ENCODE data around the gene RIPPLY2.
"Not testable (repeated sequence)": the region's sequence is repeated elsewhere in the genome, so short reads cannot be mapped to it uniquely, and the experiment has no call there.

RIPPLY2 gene, protein sequence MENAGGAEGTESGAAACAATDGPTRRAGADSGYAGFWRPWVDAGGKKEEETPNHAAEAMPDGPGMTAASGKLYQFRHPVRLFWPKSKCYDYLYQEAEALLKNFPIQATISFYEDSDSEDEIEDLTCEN

DNA sequence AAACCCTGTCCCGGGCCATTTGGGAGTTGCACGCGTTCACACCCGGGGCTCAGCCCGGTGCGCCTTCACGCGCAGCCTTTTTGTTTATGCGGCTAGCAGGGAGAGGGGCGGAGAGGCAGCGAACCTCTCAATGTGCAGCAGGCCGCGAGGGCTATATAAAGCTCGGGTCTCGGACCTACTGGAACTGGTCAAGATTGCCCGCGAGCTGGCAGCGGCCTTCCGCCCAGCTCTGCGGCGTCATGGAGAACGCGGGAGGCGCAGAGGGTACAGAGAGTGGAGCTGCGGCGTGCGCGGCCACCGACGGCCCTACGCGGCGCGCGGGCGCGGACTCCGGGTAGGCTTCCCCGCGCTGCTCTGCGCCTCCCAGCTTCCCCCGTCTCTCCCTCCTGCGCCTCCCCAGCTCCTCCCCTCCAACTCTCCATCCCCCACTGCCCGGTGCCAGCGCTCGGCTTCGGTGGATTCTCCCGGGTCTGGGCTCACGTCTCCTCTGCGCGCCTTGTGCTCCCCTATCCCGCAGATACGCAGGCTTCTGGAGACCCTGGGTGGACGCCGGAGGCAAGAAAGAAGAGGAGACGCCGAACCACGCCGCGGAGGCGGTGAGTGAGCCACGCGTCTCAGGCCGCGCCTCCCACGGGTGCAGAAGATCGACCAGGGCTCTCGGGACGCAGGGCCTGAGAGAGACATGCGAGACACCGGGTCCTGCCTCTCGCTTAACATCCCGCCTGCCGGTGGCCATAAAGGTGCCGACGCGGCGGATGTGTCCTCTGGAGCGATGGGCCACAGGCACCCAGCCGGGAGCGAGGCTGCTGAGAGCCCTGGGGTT lies at the start of gene RIPPLY2:
TSS of gene RIPPLY2 (plus strand) at position 183 of the 823 bp plus-strand sequence. CDS start at position 240, 57 bp downstream.
- peak; percentile 29 for DNase-seq

DNA sequence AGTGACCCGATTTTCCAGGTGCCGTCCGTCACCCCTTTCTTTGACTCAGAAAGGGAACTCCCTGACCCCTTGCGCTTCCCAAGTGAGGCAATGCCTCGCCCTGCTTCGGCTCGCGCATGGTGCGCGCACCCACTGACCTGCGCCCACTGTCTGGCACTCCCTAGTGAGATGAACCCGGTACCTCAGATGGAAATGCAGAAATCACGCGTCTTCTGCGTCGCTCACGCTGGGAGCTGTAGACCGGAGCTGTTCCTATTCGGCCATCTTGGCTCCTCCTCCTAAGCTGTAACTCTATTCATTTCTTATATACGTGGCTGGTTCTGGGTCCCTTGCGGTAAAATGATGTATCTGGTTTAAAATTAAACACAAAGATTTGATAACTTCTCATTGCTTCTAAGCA lies 49.7 kb upstream of the RIPPLY2 start:
- DNase-seq: not testable (repeated sequence)

DNA sequence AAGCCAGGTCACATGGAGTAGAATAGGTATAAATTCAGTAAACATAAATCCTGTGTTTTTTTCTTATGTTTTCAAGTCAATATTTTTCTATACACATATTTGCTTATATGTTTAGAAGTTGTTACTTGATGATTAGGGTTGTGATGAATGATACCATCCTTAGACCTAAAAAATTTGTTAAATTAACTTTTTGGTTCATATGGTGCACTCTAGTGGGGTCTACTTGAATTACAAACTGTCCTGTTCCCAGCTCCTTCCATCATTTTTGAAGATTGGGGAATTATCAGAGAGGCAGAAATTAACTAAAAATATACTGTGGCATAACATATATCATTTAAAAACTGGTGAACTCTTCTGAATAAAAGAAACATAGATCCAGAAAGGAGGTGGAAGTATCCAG lies 48.3 kb upstream of the RIPPLY2 start:
- no peak for DNase-seq

DNA sequence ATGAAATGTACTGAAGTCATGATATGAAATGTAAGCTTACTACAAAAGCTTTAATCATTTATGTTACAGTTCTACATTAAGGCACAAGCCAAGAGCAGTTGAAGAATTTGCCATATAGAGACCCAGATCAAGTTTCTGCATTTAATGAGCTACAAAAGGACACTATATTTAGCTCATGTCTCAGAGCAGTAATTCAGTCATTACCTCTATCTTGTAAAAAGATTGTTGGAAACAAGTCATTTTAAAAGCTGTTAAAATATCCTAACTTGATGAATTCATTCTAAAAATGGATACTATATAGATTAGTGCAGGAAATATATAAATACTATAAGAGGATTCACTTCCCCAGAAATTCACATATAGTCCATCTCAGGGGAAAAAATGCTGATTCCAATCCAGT lies 45.2 kb upstream of the RIPPLY2 start:
- DNase-seq: no peak

DNA sequence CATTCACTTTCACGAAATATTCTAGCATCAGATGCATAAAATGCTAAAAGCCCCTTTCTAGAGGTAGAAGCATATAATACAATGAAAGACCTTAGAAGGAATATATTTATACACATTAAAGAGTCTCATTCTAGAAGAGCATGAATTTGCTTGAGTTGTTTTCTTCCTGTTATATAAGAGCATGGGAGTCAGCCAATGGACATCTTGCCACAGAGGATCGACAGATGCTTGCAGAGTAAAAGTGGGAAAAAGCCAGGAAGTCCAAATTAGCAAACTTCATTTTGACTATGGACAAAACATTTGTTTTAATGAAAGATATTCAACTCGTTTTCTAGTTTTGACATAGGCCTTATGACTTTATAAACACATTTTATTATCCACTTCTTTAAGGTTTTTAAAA lies 44.2 kb upstream of the RIPPLY2 start:
- no peak for DNase-seq

DNA sequence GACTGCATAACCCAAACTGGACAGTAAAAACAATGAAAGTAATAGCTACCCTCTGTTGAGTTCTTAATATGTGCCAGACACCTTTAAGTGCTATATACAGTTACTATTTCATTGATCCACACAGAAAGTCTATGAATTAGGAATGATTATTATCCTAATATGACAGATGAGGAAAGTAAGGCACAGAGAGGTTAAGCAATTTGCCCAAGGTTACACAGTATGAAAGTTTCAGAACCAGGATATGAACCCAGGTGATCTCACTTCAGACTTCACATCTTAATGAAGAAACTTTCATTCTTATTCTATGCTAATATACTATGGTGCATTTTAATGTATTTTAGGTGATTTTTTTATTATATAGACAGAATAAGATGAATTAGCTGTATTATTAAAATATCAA lies 40.6 kb upstream of the RIPPLY2 start:
- DNase-seq: no peak

DNA sequence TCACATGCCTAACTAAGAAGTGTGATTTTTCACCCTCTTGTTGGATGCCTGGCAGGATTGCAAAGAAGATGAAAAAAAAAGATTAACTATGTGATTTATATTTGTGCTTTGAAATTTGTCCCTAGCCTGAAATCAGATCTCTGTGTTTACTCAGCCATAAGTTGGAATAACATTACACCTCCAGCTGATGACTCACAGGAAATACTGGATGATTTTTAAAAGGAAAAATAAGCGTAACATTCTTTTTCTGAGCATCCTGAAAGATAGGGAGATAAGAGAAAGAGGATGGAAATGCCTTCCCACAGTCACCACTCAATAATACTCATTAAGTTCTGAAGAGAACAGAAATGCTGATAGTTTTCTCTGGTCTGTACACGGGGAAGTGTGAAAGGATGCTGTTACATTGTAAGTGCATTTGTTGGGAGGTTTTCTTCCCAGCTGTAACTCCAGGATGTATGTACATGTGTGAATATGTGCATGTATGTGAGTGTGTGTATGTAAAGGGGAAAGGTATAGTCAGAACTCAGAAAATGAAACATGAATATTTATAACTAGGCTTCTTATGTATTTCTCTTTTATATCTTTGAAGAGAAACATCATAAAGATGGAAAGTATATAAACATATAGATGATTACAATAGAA lies 37.4 kb upstream of the RIPPLY2 start:
- DNase-seq: no peak

DNA sequence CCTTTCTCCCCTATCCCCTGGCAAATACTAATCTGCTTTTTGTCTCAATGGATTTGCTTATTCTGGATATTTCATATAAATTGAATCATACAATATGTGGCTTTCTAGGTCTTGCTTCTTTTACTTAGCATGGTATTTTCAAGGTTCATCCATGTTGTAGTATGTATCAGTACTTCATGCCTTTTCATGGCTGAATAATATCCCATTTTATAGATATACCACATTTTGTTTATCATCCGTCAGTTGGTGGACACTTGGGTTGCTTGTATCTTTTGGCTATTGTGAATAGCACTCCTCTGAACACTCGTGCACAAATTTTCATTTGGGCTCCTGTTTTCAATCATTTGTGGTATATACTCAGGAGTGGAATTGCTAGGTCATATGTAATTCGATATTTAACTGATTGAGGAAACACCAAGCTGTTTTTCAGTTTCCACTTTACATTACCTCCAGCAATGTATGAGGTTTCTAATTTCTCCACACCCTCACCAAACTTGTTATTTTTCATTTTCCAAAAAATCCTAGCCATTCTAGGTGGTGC lies 30.5 kb upstream of the RIPPLY2 start:
- no peak for DNase-seq

DNA sequence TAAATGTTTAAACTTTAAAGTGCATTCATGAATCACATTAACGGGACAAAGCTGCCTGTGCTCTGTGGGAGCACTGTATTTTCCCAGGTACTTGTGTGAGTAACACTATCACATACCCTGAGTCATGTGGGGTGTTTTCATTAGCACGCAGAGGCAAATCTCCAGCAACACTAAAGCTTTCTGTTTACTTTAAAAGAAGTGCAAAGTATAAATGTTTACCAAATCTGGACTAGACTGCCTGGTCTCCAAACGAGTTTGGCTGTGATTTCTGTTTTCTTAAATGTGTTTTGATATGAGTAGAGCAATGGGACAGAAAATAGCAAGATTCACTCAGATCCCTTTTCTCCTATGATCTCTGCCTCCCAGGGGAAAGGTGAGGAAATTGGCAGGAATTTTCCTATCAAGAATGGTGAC lies 28.8 kb upstream of the RIPPLY2 start:
- DNase-seq: no peak

DNA sequence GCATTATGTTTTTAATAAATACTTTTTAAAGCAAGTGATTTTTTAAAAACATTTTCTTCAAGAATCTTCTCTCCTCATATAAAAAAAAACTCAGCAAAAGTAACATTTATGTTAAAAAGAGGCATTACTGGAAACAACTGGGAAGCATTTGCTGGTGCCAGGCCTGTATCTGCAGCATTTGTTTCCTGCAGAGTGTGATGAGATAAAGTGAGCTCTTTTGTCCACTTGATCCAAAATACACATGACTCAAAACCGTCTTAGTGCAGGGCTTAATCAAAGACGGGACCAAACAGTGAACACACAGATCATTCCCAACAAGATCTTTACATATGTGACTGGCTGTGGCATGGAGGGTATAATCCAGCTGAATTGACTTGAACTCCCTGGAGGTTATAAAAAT lies 28.3 kb upstream of the RIPPLY2 start:
- DNase-seq: no peak

DNA sequence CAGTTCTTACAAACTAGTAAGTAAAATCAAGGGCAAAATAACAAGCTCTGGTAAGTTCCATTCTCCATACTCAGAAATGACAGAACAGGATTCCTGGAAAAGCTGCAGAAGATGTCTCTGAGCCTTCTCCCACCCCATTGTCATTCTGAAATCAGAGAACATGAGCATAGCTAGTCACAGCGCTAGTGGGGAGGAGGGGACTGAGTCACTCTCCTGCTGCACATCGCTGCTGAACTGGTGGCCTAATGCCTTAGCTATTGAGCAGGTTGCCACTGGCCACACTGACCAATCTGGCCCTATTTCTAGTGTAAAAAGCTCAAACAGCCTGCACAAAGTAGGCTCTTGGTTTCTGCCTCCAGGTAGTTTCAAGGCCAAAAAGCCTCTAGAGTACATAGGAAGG lies 26.1 kb upstream of the RIPPLY2 start:
- no peak for DNase-seq

DNA sequence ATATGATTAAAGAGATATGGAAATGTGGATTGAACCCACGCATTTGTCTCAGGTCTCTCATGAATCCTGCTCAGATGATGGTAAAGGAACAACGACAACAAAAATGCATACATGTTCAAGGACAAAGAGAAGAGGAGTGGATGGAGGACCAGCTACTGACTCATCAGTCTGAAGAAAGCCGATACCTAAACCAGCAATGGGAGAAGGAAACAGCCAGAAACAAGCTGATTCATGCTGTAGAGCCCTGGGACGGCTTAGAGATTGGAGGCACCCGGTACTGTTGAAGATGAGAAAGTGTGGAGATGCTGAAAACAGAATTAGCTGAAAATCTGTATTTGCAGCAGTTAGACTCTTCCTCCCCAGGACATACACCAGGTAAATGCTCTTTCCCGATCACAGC lies 14.4 kb upstream of the RIPPLY2 start:
- no peak for DNase-seq

DNA sequence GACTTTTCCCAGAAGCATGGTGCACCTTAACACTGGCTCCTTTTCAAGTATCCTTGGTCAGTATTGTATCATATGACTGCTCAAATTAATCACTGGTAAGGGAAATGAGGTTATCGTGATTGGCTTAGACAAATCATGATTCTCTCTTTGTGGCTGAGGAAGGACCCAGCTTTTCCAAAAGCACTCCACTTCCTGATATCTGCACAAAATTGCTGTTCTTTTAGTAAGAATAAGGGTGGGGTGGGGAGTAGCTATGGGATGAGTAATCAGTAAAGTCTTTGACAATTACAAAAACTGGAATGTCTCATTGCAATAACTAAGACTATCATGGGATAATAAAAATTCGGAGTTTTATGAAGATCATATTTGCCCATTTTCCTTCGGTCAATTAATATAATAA lies 9.0 kb upstream of the RIPPLY2 start:
- DNase-seq: no peak

DNA sequence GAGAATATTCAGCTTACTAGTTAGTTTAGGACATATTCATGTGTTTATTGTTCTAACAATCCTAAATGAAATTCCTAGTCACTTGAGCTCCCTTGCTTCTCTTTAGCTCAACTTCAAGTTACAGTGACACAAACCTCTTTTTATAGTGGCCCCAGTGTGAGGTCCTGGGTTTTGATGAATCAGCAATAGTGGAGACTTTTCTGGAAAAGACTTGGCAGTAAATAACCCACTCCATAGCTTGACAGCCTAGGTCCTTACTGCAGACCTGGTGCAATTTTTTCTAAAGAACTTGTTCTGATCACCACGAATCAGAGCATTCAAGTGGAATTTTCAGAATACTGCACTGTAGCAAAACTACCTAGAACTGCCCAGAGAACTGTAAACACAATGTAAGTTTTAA lies 6.9 kb upstream of the RIPPLY2 start:
- DNase-seq: no peak

DNA sequence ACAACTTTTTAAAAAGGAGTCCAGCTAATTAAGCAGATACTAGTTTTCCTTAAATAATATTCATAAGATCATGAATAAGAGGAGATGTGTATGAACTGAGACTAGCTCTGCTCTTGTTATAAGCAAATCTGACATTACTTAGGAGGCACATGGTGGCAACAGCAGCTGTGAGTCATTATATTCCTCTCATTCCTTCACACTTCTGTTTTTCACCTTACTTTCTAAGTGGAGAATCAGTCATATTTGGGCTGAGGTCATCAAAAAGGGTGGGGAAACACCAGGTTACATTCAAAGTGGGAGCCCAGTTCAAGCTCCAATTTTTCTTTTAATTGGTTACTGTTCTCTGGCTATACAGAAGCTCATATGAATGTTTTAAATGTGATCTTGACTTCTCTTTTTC lies 6.0 kb upstream of the RIPPLY2 start:
- DNase-seq: no peak

DNA sequence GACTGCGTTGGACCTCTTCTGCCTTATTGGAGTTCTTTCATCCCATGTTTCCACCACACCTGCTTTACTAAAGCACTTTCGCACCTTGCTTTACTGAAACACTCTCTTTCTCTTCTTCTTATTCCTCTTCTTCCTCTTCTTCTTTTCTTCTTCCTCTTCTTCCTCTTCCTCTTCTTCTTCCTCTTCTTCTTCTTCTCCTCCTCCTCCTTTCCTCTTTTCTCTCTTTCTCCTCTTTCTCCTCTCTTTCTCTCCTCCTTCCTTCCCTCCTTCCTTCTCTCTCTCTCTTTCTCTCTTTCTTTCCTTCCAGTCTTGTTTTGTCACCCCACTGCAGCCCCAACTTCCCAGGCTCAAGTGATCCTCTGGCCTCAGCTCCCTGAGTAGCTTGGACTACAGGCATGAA lies 4.0 kb upstream of the RIPPLY2 start:
- DNase-seq: no peak

DNA sequence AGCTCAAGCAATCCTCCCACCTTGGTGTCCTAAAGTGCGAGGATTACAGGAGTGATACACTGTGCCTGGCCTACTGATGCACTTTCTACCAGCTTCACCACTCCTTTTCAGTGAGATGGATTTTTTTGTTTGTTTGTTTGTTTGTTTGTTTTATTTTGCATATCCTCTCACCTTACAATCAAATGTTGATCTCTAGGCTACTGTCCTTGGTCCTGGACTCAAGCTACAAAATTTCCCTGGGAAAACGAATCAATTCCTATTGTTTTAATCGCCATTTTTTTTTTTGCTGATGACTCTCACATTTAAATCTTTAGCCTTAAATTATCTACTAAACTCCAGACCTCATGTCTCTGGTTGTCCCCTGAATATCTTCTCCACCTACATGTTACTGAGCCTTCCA lies 3.5 kb upstream of the RIPPLY2 start:
- no peak for DNase-seq

DNA sequence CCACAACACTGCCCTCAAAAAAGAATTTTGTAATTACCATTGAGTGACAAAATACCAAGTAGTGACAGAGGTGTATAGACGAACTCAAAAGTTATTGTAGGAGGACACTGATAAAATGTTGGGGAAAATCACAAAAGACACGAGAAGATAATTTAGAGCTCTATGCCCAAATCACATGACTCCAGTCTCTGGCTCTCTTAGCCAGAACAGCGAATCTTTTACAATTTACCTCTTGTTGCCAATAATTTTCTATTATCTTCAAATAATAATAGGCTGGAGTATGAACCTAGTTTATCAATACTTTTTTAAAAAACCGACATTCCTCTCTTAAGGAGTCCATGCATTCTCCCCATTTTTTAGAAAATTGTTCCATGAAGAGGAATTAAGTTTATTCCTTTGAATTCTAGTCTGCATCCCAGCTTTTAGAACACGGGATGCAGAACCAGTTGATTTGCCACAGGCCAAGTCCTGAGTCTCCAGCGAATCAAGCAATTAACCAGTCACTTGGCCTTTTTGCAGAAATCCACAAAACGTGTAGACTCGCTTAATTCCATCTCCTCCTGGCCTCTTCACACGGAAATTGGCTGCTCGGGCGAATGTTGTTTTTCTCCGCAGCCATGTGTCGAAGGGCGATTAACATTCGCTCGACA lies 507 bp upstream of the RIPPLY2 start:
- DNase-seq: no peak

DNA sequence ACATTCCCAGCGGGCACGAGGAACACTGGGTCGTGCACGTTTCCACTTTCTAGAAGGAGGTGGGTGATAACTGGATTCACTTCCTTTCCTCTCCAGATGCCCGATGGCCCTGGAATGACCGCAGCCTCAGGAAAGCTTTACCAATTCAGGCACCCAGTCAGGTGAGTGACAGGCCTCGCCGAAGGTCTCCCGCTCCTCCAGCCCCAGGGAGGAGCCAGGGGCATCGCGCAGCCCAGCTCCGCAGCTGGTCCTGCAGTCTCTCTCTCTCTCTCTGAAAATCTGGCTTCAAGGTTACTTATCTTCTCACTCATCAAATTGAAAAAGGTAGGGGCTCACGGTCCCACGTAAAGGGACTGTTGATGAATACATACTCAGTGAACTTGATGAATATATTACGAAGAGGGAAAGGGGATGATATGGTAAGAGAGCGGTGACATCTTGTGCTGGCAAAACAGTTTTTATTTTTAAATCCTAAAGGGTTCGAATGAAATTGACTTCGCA lies 891 bp downstream of the RIPPLY2 start:
- DNase-seq: no peak

DNA sequence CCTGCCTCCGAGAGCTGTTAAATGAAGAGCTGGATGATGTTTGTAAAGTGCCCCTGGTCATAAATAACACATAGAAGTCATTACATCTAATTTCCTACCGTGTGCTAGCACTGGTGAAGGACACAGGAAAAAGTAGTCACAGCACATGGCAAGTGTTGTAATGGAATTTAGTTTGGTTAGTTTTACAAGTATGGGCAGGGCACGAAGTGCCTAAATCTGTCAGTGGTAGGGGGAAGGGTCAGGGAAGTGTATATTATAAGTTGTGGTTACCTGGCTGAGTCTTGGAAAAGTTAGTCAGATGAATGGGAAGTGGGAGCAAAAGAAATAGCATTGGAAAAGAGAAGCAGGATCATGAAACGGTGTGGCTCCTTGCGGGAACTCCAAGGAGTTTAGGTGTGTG lies 1.6 kb downstream of the RIPPLY2 start:
- no peak for DNase-seq

DNA sequence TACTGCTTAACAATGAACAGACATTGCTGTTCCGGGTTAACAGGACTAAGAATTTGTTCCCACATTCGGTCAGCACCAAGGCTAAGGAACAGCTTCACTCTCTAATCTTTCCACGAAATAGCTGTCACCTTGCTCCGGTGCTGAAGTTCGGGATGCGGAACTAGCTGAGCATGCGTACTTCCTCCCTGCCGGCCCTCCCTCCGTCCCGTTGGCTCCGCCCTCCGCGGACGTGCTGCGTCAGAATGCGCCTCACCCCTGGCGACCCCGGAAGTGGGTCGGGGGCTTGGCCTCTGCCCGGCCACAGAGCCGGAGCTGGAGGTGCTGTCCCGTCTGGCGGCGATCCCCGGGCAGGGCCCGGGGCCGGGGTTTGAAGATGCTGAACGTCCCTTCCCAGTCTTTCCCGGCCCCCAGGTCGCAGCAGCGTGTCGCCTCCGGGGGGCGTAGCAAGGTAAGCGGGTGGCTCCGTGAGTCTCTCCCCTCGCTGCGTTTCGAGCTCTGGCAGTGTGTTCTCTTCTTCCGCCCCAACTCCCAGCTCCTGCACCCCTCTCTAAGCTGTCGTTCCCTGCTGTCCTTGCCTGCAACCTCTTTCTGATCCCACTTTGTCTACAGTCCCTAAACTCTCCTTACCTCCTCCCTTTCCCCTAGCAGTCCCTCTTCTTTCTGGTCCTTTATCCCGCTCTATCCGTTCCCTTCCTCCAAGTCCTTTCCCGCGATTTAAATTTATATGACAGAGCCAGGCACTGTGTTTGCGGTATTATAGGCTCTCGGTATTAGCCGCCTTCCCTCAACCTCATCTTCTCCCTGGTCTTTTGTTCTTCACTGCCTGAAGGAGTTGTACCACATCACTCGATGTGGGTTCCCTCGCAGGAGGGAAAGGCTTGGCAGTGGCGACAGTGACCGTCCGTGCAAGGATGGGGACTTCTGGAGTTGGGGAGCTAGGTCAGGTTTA lies 6.5 kb downstream of the RIPPLY2 start, which contains the start of gene CYB5R4:
TSS of gene CYB5R4 (plus strand) at position 280 of the 949 bp plus-strand sequence. CDS start at position 374, 94 bp downstream.
- peak; percentile 86 for DNase-seq

DNA sequence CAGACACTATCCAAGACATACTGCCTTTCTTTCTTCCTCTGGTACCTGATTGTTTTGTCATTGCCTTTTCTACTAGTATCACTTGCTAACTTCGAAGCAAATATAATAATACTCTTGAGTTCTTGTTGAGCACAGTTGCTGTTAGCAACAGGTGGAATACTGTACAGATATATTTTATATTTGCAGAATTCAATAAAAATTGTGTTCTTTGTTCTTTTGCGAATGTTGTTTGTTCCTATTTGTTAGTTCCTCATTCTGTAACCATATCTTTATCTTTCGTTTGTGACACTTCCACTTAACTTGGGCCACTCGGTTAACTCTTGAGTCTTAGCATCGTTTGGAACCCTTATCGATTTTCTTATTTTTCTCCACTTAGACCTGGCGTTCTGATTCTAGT lies 7.2 kb downstream of the RIPPLY2 start:
- no peak for DNase-seq
